ENCODE measurements around the gene UPK3A.

UPK3A gene

DNA sequence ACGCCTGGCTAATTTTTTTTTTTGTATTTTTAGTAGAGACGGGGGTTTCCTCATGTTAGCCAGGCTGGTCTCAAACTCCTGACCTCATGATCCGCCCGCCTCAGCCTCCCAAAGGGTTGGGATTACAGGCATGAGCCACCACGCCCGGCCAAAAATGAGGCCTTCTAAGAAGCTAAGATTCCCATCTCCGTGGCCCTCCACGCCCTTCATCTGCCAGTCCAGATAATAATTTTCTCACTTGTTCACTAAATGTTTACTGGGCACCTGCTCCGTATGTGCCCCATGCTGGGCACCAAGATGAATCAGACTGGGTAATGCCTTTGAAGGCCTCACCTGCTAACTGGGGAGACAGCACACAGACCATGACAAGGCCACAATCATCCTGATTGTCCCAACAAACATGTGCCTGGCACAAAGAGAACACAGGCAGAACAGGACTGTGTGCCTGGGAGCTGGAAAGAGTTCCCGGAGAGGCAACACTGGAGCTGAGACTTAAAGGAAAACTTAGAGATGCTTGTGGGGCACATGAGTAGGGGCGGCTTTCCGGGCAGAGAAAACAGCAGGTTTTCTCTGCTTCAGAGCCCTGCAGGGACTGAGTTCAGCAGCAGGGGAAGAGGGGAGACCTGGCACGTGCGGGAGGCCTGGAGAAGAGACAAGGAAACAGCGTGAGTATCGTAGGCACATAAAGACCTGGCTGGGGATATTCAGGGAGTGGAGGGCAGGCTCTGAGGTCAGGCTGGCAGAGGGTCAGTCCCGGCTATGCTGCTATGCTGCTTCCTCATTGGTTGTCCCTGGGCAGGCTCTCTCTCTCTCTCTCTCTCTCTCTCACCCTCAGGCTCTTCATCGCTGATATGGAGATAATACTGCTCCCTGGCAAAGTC, 46.4 kb upstream of the UPK3A start:
- Histone ChIP-seq H3K27ac (ENCODE audit: poor library complexity, severe bottlenecking) (peak overlapping the region; percentile 40), H3K9me3 (ENCODE audit: severe bottlenecking) (no peaks in the 10 kb centered on the region), H3K27me3 (ENCODE audit: insufficient read depth, poor library complexity, severe bottlenecking) (no peaks in the 10 kb centered on the region), H3K36me3 (ENCODE audit: low read depth) (peaks cover 25% of the 10 kb centered on the region), H3K4me1 (ENCODE audit: insufficient read depth, poor library complexity, severe bottlenecking) (peaks cover 13% of the 10 kb centered on the region), H3K4me3 (ENCODE audit: severe bottlenecking) (no peak overlapping the region)
- DNase-seq (ENCODE audit: low spot score) (no peak), ATAC-seq (ENCODE audit: low read depth) (no peak)
- TF ChIP-seq, protein P1, sequence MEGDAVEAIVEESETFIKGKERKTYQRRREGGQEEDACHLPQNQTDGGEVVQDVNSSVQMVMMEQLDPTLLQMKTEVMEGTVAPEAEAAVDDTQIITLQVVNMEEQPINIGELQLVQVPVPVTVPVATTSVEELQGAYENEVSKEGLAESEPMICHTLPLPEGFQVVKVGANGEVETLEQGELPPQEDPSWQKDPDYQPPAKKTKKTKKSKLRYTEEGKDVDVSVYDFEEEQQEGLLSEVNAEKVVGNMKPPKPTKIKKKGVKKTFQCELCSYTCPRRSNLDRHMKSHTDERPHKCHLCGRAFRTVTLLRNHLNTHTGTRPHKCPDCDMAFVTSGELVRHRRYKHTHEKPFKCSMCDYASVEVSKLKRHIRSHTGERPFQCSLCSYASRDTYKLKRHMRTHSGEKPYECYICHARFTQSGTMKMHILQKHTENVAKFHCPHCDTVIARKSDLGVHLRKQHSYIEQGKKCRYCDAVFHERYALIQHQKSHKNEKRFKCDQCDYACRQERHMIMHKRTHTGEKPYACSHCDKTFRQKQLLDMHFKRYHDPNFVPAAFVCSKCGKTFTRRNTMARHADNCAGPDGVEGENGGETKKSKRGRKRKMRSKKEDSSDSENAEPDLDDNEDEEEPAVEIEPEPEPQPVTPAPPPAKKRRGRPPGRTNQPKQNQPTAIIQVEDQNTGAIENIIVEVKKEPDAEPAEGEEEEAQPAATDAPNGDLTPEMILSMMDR (IDR thresholded peaks at IDR 0.05; ENCODE audit: poor library complexity, severe bottlenecking): no peak

DNA sequence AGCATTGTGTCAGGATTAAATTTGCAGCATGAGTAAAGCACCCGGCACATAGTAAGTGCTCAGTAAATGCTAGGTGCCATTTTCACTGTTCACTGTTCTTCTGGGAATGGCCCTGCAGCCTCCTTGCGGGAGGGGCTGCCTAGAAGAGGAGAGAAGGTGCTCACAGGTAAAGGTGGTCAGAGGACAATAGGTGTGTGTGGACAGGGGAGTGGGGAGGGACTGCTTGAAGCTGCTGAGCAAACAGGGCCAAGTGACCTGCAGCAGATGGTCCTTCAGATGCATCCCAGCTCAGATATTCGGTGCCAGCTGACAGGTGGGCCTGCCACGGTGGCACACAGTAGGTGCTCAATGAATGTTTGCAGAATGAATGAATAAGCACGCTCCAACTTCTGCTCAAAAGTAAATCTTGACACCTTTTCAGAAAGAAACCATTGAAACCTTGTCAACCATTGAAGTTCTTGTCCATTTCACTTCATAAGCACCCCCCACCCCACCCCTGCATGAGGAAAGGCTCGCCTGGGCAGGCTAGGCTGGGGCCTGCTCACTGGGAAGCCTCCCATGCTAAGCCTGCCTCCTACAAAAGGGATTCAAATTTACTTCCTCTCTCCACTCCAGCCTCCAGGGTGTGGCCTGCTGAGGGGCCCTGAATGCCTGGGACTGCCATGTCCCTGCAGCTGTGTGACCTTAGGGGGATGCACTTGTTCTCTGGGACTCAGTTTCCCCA, 45.6 kb upstream of the UPK3A start:
- DNase-seq (ENCODE audit: low spot score) (no peak), ATAC-seq (ENCODE audit: low read depth) (no peak)
- Histone ChIP-seq H3K4me1 (ENCODE audit: insufficient read depth, poor library complexity, severe bottlenecking) (peaks cover 15% of the 10 kb centered on the region), H3K36me3 (ENCODE audit: low read depth) (peaks cover 25% of the 10 kb centered on the region), H3K27ac (ENCODE audit: poor library complexity, severe bottlenecking) (peak overlapping the region; percentile 40), H3K4me3 (ENCODE audit: severe bottlenecking) (peak overlapping the region; percentile 52), H3K9me3 (ENCODE audit: severe bottlenecking) (no peaks in the 10 kb centered on the region), H3K27me3 (ENCODE audit: insufficient read depth, poor library complexity, severe bottlenecking) (no peaks in the 10 kb centered on the region)
- TF ChIP-seq, protein P1 (IDR thresholded peaks at IDR 0.05; ENCODE audit: poor library complexity, severe bottlenecking): no peak

DNA sequence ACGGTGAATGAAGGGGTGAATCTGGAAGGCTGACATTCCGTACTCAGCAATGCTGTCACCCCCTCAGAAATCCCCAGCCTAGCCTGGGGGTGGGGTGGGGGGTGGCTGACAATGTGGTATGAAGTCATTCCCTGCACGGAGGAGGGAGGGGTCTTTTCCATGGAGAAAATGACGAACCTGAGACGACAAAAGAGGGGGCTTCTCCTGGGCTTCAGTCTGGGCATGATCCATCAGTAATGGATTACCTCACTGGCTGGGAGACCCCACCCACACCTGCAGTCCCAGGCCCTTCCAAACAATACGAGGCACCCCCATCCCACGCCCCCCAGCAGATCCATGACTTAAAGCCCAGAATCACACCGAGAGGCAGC, 45.1 kb upstream of the UPK3A start:
- Histone ChIP-seq H3K36me3 (ENCODE audit: low read depth) (peaks cover 25% of the 10 kb centered on the region), H3K4me3 (ENCODE audit: severe bottlenecking) (peak overlapping the region; percentile 52), H3K4me1 (ENCODE audit: insufficient read depth, poor library complexity, severe bottlenecking) (peaks cover 15% of the 10 kb centered on the region), H3K9me3 (ENCODE audit: severe bottlenecking) (no peaks in the 10 kb centered on the region), H3K27ac (ENCODE audit: poor library complexity, severe bottlenecking) (peak overlapping the region; percentile 40), H3K27me3 (ENCODE audit: insufficient read depth, poor library complexity, severe bottlenecking) (no peaks in the 10 kb centered on the region)
- DNase-seq (ENCODE audit: low spot score) (no peak), ATAC-seq (ENCODE audit: low read depth) (no peak)
- TF ChIP-seq, protein P1 (IDR thresholded peaks at IDR 0.05; ENCODE audit: poor library complexity, severe bottlenecking): no peak

DNA sequence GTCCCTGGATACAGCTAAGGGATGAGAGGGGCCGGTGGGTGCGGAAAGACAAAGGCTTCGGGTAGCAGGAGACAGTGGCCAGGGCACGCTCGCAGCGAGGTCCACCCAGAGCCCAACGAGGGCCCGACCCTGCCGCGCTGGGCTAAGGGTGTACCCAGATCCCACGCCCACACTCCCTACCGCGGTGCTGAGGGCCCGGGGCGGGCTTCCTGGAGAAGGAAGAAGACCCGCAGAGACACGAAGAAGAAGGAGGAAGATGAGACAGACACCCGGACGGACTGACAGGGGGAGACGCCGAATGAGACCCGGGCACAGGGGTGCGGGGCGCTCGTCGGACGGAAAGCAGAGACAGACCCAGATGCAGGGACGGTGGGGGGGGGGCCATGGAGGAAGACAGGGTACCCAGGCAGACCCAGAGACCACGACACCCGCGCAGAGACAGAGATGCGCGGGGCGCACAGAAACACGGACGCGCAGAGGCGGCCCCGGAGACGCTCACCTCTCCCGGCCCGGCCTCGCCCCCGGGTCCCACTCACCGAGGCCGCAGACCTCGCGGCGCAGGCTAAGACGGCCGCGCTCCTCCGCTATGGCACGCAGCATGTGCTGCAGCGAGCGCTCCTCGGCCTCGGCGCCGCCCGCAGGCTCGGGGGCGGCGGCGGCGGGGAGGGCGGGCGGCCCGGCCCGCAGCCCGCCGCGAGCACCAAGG, 44.5 kb upstream of the UPK3A start:
- ATAC-seq (ENCODE audit: low read depth) (peak; percentile 46), DNase-seq (ENCODE audit: low spot score) (peak; percentile 60)
- H3K9me3 ChIP-seq (ENCODE audit: severe bottlenecking): no peaks in the 10 kb centered on the region
- TF ChIP-seq, protein P1 (IDR thresholded peaks at IDR 0.05; ENCODE audit: poor library complexity, severe bottlenecking): no peak
- peaks cover 15% of the 10 kb centered on the region for H3K4me1 ChIP-seq (ENCODE audit: insufficient read depth, poor library complexity, severe bottlenecking)
- H3K36me3 ChIP-seq (ENCODE audit: low read depth): peaks cover 25% of the 10 kb centered on the region
- H3K4me3 ChIP-seq (ENCODE audit: severe bottlenecking): peak overlapping the region; percentile 52
- no peaks in the 10 kb centered on the region for H3K27me3 ChIP-seq (ENCODE audit: insufficient read depth, poor library complexity, severe bottlenecking)
- peak overlapping the region; percentile 40 for H3K27ac ChIP-seq (ENCODE audit: poor library complexity, severe bottlenecking)

Measured in RWPE2 (cell line).